RWPE2 (cell line): ENCODE data around the gene RGS7.

Experiments used
- ATAC-seq: fragments of 200-7000 bp; cut with Tn5 transposase; 3 replicates; pipeline ENCODE4 v1.9.1; 2021; ENCODE audit warnings: low read depth
- DNase-seq: peaks from one replicate; pipeline ENCODE4 v3.0.0-alpha.2; 2020; ENCODE audit warnings: low spot score
- H3K27ac ChIP-seq: fragments of 450-650 bp; 2 replicates; pipeline ENCODE4 v1.5.1; 2017; ENCODE audit warnings: mild to moderate bottlenecking; ENCODE audit not compliant: poor library complexity, severe bottlenecking
- H3K27me3 ChIP-seq: fragments of 250-450 bp; sonication (Bioruptor Pico); 2 replicates; pipeline ENCODE4 v1.5.1; 2021; ENCODE audit warnings: mild to moderate bottlenecking, moderate library complexity; ENCODE audit not compliant: insufficient read depth, poor library complexity, severe bottlenecking
- H3K36me3 ChIP-seq: fragments of 250-450 bp; sonication (Bioruptor Pico); 2 replicates; pipeline ENCODE4 v1.5.1; 2020; ENCODE audit warnings: low read depth, mild to moderate bottlenecking, moderate library complexity
- H3K4me1 ChIP-seq: fragments of 250-450 bp; sonication (Bioruptor Pico); 2 replicates; pipeline ENCODE4 v1.5.1; 2021; ENCODE audit warnings: mild to moderate bottlenecking, moderate library complexity; ENCODE audit not compliant: insufficient read depth, poor library complexity, severe bottlenecking
- H3K4me3 ChIP-seq: fragments of 250-450 bp; sonication (Bioruptor Pico); 2 replicates; pipeline ENCODE4 v1.5.1; 2021; ENCODE audit warnings: mild to moderate bottlenecking, moderate library complexity; ENCODE audit not compliant: severe bottlenecking
- H3K9me3 ChIP-seq: fragments of 250-450 bp; sonication (Bioruptor Pico); 2 replicates; pipeline ENCODE4 v1.5.1; 2021; ENCODE audit warnings: mild to moderate bottlenecking, moderate library complexity; ENCODE audit not compliant: severe bottlenecking
- CTCF ChIP-seq: fragments of 450-650 bp; IDR thresholded peaks from one replicate; pipeline ENCODE4 v1.5.1; 2017; ENCODE audit warnings: mild to moderate bottlenecking, moderate library complexity; ENCODE audit not compliant: poor library complexity, severe bottlenecking

RGS7 gene

GRCh38 chr1:241074507-241074906 is 282.5 kb downstream of the RGS7 start:
- H3K27ac ChIP-seq: no peak overlapping the region
- H3K9me3 ChIP-seq: no peaks in the 10 kb centered on the region
- H3K4me1 ChIP-seq: no peaks in the 10 kb centered on the region
- ATAC-seq (no peak; the same call in 2 of the 3 replicates), DNase-seq (no peak)
- no peak overlapping the region for H3K4me3 ChIP-seq
- H3K27me3 ChIP-seq: no peaks in the 10 kb centered on the region
- TF ChIP-seq CTCF: no peak
- no peaks in the 10 kb centered on the region for H3K36me3 ChIP-seq

- no peak overlapping the region for H3K4me3 ChIP-seq
- TF ChIP-seq CTCF: no peak
- DNase-seq: no peak
- H3K9me3 ChIP-seq: no peaks in the 10 kb centered on the region
- no peak overlapping the region for H3K27ac ChIP-seq
- H3K27me3 ChIP-seq: no peaks in the 10 kb centered on the region
- no peaks in the 10 kb centered on the region for H3K36me3 ChIP-seq
- no peaks in the 10 kb centered on the region for H3K4me1 ChIP-seq
- no peak for ATAC-seq
Measured at GRCh38 chr1:241068359-241068758, 288.6 kb downstream of the RGS7 start.

GRCh38 chr1:241063276-241063675 is 293.7 kb downstream of the RGS7 start:
- no peaks in the 10 kb centered on the region for H3K36me3 ChIP-seq
- ATAC-seq (no peak), DNase-seq (no peak)
- no peak overlapping the region for H3K27ac ChIP-seq
- H3K4me3 ChIP-seq: no peak overlapping the region
- TF ChIP-seq CTCF: no peak
- H3K9me3 ChIP-seq: no peaks in the 10 kb centered on the region
- H3K4me1 ChIP-seq: no peaks in the 10 kb centered on the region
- H3K27me3 ChIP-seq: no peaks in the 10 kb centered on the region

GRCh38 chr1:241061062-241061461 is 295.9 kb downstream of the RGS7 start:
- Histone ChIP-seq H3K27me3 (no peaks in the 10 kb centered on the region), H3K4me1 (no peaks in the 10 kb centered on the region), H3K9me3 (no peaks in the 10 kb centered on the region), H3K4me3 (no peak overlapping the region), H3K27ac (no peak overlapping the region), H3K36me3 (no peaks in the 10 kb centered on the region)
- DNase-seq (no peak), ATAC-seq (no peak)
- TF ChIP-seq CTCF: no peak

- no peaks in the 10 kb centered on the region for H3K27me3 ChIP-seq
- H3K4me3 ChIP-seq: no peak overlapping the region
- no peak for DNase-seq
- no peaks in the 10 kb centered on the region for H3K9me3 ChIP-seq
- H3K36me3 ChIP-seq: no peaks in the 10 kb centered on the region
- H3K27ac ChIP-seq: no peak overlapping the region
- no peak for TF ChIP-seq CTCF
- ATAC-seq: no peak
- no peaks in the 10 kb centered on the region for H3K4me1 ChIP-seq
Measured at GRCh38 chr1:241048622-241049021, 308.4 kb downstream of the RGS7 start.
